Measurements from ENCODE around the gene MCC. TPM values are rescaled to one million over a fixed set of nuclear protein-coding genes. Genes with fewer than 3 reads are reported as not detected.

The MCC gene
- total RNA-seq, 1 experiment from 2014 or later: 7.6 TPM

DNA sequence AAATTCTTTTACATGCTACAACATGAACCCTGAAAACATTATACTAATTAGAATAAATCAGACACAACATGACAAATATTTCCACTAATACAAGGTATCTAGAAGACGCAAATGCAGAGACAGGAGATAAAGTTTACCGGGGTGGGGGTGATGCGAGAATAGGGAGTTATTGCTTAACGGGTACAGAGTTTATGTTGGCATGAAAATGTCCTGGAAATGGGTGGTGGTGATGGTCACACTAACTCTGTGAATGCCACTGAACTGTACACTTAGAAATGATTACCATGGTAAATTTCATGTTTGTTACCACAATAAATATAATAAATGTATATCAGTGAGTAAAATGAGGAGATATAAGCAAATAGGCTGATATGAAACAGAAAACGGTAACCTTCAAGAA lies 378.9 kb downstream of the MCC start:
- Histone ChIP-seq H2BK20ac (ENCODE audit: low read depth, low read length, poor library complexity, severe bottlenecking) (no peak overlapping the region), H2BK120ac (ENCODE audit: low read depth, low read length, poor library complexity, severe bottlenecking) (no peak overlapping the region), H3T11ph (ENCODE audit: low read length) (no peak overlapping the region), H4K8ac (replicated peaks; ENCODE audit: insufficient read length, low read depth, low read length) (no peak overlapping the region), H3K23ac (ENCODE audit: insufficient read length, low read depth, low read length) (no peak overlapping the region), H3K4me2 (ENCODE audit: insufficient read depth, insufficient read length, low read length) (no peak overlapping the region), H3K23me2 (ENCODE audit: insufficient read length, low read depth, low read length, poor library complexity, severe bottlenecking) (no peaks in the 10 kb centered on the region), H3K27me3 (ENCODE audit: insufficient read depth, low read length) (no peaks in the 10 kb centered on the region), H4K91ac (ENCODE audit: insufficient read length, low read depth, low read length) (no peak overlapping the region), H2AFZ (ENCODE audit: low read length) (no peak overlapping the region), H3K56ac (ENCODE audit: insufficient read length, low read depth, low read length) (no peak overlapping the region), H3K4me1 (ENCODE audit: insufficient read depth, low read length) (no peaks in the 10 kb centered on the region), H3K9ac (ENCODE audit: extremely low read depth, insufficient read length, low read length) (no peak overlapping the region), H3K4ac (ENCODE audit: low read depth, low read length) (no peak overlapping the region), H4K20me1 (ENCODE audit: control insufficient read depth, insufficient read depth, insufficient read length) (no peaks in the 10 kb centered on the region), H2BK5ac (ENCODE audit: insufficient read length, low read length) (no peak overlapping the region), H3K9me3 (ENCODE audit: control insufficient read depth, low read depth, low read length) (no peaks in the 10 kb centered on the region), H2AK5ac (ENCODE audit: insufficient read length, low read length) (no peak overlapping the region), H3K79me2 (ENCODE audit: insufficient read depth, low read length) (no peaks in the 10 kb centered on the region), H3K18ac (ENCODE audit: insufficient read length, low read depth, low read length) (no peak overlapping the region), H4K5ac (ENCODE audit: insufficient read length, low read depth, low read length) (no peak overlapping the region), H2BK12ac (ENCODE audit: insufficient read length, low read depth, low read length) (no peak overlapping the region), H3K27ac (ENCODE audit: insufficient read length, low read depth, low read length) (no peak overlapping the region), H3K79me1 (ENCODE audit: insufficient read depth, low read depth, low read length, poor library complexity, severe bottlenecking) (no peaks in the 10 kb centered on the region), H2BK15ac (ENCODE audit: low read depth, low read length) (no peak overlapping the region), H3K14ac (ENCODE audit: insufficient read depth, low read length) (no peak overlapping the region)
- Mint-ChIP-seq H3K27ac (no peak overlapping the region), H3K36me3 (ENCODE audit: insufficient read depth in 1 of 3, low read depth in 3 of 3) (peaks cover 2 to 10% (median 9%) of the 10 kb centered on the region in 3 experiments), H3K4me3 (no peak overlapping the region), H3K9me3 (peaks cover 6 to 9% of the 10 kb centered on the region in 2 experiments), H3K27me3 (ENCODE audit: low read depth) (no peaks in the 10 kb centered on the region), H3K4me1 (no peaks in the 10 kb centered on the region)
- TF ChIP-seq, protein P1, sequence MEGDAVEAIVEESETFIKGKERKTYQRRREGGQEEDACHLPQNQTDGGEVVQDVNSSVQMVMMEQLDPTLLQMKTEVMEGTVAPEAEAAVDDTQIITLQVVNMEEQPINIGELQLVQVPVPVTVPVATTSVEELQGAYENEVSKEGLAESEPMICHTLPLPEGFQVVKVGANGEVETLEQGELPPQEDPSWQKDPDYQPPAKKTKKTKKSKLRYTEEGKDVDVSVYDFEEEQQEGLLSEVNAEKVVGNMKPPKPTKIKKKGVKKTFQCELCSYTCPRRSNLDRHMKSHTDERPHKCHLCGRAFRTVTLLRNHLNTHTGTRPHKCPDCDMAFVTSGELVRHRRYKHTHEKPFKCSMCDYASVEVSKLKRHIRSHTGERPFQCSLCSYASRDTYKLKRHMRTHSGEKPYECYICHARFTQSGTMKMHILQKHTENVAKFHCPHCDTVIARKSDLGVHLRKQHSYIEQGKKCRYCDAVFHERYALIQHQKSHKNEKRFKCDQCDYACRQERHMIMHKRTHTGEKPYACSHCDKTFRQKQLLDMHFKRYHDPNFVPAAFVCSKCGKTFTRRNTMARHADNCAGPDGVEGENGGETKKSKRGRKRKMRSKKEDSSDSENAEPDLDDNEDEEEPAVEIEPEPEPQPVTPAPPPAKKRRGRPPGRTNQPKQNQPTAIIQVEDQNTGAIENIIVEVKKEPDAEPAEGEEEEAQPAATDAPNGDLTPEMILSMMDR (conservative IDR thresholded peaks at IDR 0.05): no peak
- WGBS (ENCODE audit: extremely low coverage, insufficient read length, low lambda C conversion rate): no CpG with 5 or more reads among the region's 5 CpGs
- DNase-seq: no peak

Data from H9 (cell line).